ENCODE measurements around the gene PDZRN4.
"Not testable (repeated sequence)": the region's sequence is repeated elsewhere in the genome, so short reads cannot be mapped to it uniquely, and the experiment has no call there.

Gene PDZRN4

DNA sequence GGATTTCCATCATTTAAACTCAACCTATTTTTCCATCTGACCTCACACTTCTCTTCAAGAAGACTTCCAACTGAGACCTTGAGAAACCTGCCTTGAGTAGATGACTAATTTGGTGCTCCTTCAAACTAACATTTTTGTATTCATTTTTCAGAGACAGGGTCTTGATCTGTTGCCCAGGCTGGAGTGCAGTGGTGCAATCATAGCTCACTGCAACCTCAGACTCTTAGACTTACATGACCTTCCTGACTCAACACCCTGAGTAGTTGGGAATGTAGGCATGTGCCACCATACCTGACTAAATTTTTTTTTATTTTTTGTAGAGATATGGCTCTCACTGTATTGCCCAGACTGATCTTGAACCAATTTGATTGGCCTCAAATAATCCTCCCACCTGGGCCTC is 389.9 kb downstream of the PDZRN4 start:
- no peak for DNase-seq

DNA sequence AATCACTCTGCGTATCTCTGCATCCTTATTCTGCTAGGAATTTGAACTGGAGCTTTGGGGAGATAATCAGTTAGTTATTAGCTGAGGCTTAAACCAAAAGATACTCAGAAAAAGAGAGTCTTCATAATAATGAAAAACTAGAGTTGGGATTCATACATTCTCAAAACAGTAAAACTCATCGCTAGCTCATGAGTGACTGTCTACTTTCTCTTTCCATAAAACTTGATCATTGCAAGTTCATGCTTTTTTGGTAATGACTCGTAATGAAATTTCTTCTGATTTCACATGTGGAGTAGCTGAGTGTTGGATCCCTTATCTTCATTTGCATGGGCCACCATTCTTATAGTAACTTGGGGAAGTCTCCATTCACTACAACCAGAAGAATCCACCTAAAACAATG is 397.7 kb downstream of the PDZRN4 start:
- no peak for DNase-seq

DNA sequence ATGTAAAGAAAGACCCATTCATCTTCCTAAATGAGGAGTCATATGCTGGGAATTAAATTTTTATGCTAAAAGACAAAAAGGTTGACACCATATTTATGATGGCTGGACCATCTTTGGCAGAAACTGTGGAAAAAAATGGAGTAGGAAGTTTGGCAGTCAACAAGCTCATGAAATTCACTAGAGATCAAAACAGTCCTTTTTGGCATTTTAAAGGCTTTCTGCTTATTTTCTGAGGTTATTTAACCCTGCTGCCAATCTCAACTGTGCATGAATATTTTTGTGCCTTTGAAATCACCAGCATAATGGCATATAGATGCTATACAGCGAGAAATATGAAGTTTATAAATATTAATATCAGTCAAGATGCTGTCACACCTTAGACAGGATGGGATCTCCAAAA is 399.5 kb downstream of the PDZRN4 start:
- DNase-seq = no peak

DNA sequence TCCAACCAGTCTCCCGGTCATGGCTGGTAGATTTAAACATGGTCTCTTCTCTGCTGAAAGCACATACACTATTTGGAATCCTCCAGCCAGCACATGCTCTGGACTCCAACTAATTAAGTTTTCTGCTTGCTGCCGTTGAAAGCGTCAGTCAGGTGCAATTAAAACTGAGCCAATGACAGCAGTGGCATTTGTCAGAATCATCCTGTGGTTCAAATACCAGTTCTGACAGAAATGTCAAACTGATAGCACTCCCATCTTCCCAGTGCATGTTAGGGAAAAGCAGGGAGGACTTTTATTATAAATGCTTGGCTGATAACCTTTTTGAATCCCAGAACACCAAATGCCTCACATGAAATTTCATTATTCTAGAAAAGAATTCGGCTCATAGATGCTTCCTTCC is 401.8 kb downstream of the PDZRN4 start:
- DNase-seq = no peak

DNA sequence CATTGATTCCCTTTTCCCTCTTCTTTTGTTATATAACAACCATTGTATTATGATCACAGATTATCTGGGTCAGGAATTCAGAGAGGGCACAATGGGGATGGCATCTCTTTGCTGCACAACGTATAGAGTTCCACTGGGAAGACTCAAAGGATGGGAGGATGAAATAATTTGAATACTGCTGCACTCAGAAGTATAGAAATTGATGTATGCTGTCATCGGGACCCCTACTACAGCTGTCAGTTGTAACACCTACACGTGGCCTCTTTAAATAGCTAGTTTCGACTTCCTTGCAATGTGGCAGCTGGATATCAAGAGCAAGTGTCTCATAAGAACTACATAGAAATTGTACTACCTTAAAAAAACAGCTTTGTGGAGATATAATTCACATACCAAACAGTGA is 408.1 kb downstream of the PDZRN4 start:
- no peak for DNase-seq

DNA sequence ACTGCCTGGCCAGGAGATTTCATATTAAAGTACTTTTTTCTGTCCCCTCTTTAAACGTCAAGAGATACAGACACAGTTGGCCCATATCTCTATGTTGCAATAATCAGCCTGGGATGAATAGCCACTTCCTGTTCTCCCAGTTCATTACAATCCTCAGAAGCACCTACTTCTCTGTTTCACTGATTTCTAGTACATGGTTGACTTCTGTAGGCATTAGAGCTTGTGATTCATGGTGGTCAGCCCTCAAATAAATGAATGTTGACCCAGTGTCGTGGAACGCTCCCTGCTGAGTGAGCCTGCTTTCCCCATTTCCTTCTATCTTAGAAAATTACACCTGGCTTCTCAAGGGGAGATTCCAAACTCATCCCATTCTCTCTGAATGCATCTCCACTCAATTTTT is 416.7 kb downstream of the PDZRN4 start:
- no peak for DNase-seq

DNA sequence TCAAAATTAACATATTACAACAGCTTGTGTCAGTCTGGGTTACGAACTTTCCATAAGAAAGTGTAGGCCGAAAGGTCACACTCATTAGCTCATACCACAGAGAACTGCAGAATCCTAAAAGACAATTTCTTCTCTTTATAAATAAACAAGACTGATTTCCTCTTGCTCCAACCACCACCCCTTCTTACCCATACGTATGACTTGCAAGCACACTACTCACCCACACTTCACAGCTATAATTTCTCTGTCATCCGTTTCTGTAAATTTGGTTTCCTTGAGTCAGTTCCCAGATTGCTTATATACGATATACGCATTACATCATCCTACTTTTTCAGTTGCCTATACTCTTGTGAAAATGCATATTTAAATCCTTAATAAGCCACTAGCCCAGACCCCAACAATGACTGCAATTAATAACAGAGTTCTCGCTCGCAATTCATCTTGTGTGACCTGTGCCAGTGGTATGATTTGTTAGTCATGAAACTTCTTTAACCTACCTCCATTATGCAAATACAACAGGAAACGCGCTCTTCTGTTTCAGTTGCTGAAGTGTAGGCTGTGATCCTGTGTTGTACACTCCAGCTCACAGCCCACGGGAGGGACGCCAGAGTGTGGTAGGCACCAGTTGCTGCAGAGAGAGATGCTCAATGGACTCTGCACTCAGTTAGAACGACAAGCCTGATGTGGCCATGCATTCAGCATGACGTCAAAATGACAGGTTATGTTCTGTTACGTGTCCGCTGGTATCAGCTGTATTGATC is 417.6 kb downstream of the PDZRN4 start:
- DNase-seq = no peak

DNA sequence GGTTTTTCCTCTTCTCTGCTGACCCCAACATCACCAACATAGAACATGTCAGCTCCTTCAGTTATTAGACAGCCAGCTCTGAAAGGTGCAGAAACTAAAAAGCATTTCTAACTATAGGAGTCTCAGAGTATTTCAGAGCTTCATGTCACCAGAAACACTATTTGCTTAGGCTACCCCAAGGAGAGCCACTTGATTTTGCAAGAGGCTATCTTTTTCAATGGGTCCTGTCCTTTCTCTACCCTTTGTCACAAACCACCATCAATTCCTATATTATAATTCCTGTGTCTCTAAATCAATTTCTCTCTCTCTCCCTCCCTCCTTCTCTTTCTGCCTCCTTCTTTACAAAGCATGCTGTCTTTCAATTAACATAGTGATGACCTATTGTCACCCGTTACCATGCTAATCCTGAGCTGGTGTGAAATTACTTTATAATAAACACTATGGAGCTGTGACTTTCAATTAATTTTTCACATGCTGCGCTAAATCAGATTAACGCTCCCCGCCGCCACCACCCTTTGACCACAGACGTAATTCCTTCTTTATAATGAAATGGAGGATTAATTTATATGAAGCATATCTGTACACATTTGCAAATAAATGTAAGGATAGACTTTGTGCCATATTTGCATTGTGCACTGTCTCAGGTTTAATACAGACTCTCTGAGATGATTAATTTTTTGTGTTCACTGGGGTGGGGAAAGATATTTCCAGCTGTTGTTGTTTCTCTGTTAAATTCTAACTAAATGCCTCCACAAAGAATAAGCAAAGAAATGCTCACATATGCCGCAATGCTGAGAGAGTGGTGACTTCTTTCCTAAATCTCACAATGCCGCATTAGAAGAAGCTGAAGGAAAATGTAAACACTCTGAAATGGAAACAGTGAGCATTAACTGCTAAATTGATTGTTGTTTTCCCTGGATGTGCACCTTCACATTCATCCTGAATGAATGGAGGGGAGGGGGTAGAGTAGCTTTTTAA is 418.6 kb downstream of the PDZRN4 start:
- no peak for DNase-seq

DNA sequence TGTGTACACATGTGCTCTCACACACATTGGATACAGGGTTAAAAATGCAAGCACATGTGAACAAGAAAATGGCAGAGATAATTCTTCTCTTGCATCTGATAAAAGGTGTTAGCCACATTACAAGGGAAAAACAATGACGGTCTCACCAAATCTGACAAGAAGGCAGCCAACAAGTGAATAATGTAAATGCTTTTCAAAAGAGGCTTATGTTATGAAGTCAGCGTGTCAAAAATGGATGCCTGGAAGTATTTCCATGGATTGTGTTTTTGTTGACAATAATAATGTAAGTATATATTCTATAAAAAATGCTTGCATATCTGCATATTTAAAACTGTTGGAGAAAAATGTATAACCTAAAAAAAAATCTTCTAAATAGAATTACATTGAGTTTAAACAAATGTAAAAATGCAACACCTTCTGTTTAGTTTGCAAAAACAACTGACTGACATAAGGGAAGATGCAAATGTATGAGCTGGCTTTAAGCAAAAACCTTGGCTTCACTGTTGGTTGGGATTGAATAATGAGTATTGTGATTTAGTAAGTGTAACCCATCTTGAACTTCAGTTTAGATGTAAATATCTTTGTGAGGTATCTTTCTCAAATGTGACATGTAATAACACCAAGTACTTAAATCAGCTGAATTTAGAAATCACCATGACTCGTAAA is 424.9 kb downstream of the PDZRN4 start:
- DNase-seq = no peak

DNA sequence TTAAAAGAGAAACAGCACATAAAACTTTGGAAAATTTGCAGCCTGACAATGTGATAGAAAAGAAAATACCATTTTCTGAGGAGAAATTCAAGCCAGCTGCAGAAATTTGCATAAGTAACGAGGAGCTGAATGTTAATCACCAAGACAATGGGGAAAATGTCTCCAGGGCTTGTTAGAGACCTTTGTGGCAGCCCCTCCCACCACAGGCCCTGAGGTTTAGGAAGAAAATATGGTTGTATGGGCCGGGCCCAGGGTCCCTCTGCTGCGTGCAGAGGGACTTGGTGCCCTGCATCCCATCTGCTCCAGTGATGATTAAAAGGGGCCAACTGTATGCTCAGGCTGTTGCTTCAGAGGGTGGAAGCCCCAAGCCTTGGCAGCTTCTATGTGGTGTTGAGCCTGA is 427.1 kb downstream of the PDZRN4 start:
- not testable (repeated sequence) for DNase-seq

DNA sequence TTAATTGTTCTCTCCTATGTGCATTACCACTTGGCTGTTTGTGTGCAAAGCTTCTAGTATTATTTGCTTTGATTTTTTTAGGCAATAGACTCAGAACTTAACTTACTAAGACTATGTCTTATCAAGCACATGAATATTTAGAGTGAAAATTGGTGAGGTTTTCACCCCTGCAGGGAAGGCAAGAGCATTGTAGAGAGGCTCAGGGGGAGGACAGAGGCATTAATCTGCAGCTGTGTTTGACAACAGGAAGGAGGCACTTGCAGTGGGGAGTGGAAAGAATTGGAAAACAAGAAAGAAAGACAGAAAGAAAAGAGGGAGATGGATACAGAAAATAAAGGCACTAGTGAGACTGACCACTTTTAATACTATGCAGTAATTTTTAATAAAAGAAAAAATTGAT is 431.6 kb downstream of the PDZRN4 start:
- DNase-seq = no peak

DNA sequence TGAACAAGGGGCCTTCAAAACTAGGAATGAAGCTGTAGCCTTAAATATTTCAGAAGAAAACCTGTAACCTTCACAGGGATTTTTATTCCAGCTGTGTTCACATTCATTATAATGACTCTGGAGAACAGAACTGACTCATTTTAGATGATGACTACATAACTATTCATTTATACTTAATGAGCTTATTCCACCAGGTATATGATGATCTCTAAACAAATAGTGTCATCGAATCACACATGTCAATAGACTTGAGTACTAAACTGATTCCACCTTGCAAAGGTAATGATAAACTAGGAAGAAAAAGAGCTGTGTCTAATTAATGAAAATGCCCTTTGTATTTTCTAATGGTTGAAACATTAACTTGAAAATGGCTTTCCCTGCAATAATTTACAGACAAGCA is 433.2 kb downstream of the PDZRN4 start:
- no peak for DNase-seq

Measured in stimulated activated CD4-positive, alpha-beta T cell treated with anti-CD3 and anti-CD28 coated beads, Interleukin-4, amount 100 ng/mL, for 24 hours (primary cell).